A673 (cell line): ENCODE measurements around the gene WDR59. TPM values are rescaled to one million over a fixed set of nuclear protein-coding genes. Genes with fewer than 3 reads are reported as not detected.
"Not testable (repeated sequence)": the region's sequence is repeated elsewhere in the genome, so short reads cannot be mapped to it uniquely, and the experiment has no call there.

ENCODE experiments used
- BruUV-seq: library from RNA; stranded (reverse); fragments of 400-500 nt; replicated peaks from 2 replicates; lab custom pipeline; 2021; lab: Mats Ljungman, UMichigan
- CTCF ChIA-PET: fragments of 300-600 bp; sonication (Branson Sonifier 250); formaldehyde crosslinking; loops from one replicate; lab custom pipeline; 2022; ENCODE audit warnings: antibody characterized with exemption; lab: Charles Lee
- POLR2A ChIA-PET: fragments of 300-600 bp; sonication (Branson Sonifier 250); formaldehyde crosslinking; loops from one replicate; lab custom pipeline; 2022; ENCODE audit warnings: antibody characterized with exemption; ENCODE audit not compliant: low non-redundant PET; lab: Charles Lee
- DNase-seq: peaks from one replicate; pipeline ENCODE4 v3.0.0-alpha.2; 2015; ENCODE audit warnings: low spot score
- H3K27ac ChIP-seq: fragments of 200-600 bp; sonication (generic); 2 replicates; pipeline ENCODE4 v1.5.1; 2016; ENCODE audit warnings: mixed run types, low read depth, mild to moderate bottlenecking, mixed read lengths, antibody characterized with exemption, low read length; ENCODE audit not compliant: poor library complexity, severe bottlenecking
- H3K27me3 ChIP-seq: fragments of 200-600 bp; sonication (generic); replicated peaks from 2 replicates; pipeline ENCODE4 v1.6.1; 2017; ENCODE audit warnings: mixed run types, low read depth, mild to moderate bottlenecking, mixed read lengths, antibody characterized with exemption, low read length; ENCODE audit not compliant: insufficient read depth, poor library complexity
- H3K36me3 ChIP-seq: fragments of 200-600 bp; sonication (generic); 2 replicates; pipeline ENCODE4 v1.6.1; 2016; ENCODE audit warnings: mixed run types, mild to moderate bottlenecking, mixed read lengths, antibody characterized with exemption, low read length; ENCODE audit not compliant: insufficient read depth, poor library complexity, severe bottlenecking
- H3K4me1 ChIP-seq: fragments of 200-600 bp; sonication (generic); 2 replicates; pipeline ENCODE4 v1.6.1; 2017; ENCODE audit warnings: mixed run types, mild to moderate bottlenecking, mixed read lengths, antibody characterized with exemption, low read length; ENCODE audit not compliant: insufficient read depth, poor library complexity, severe bottlenecking
- H3K4me3 ChIP-seq: fragments of 200-600 bp; sonication (generic); 2 replicates; pipeline ENCODE4 v1.5.1; 2016; ENCODE audit warnings: low read depth, mixed run types, mild to moderate bottlenecking, mixed read lengths, low read length; ENCODE audit not compliant: poor library complexity, severe bottlenecking
- H3K9me3 ChIP-seq: fragments of 200-600 bp; sonication (generic); 2 replicates; pipeline ENCODE4 v1.6.1; 2016; ENCODE audit warnings: mixed run types, low read depth, mild to moderate bottlenecking, mixed read lengths, antibody characterized with exemption, low read length; ENCODE audit not compliant: poor library complexity, severe bottlenecking
- EZH2 ChIP-seq: fragments of 200-600 bp; sonication (generic); IDR thresholded peaks from 2 replicates; pipeline ENCODE4 v1.6.1; 2017; ENCODE audit warnings: borderline replicate concordance, low read depth, mild to moderate bottlenecking, mixed read lengths, antibody characterized with exemption, low read length; ENCODE audit not compliant: poor library complexity, severe bottlenecking
- intact Hi-C: fragments of 100-400 bp; cut with micrococcal nuclease; formaldehyde crosslinking; loops from one replicate; pipeline ENCODE4 v1.10.0; 2022; ENCODE audit not compliant: unreplicated experiment
- total RNA-seq: library from RNA; stranded (reverse); gene quantifications from 2 replicates; pipeline ENCODE4 v1.2.3, GENCODE V29; 2021
- TF ChIP-seq, protein P1 (sequence below): fragments of 300-800, 200-600 bp; sonication (generic); conservative IDR thresholded peaks from 2 replicates; pipeline ENCODE4 v1.5.1; 2017; ENCODE audit warnings: low read depth, mild to moderate bottlenecking, antibody characterized with exemption, low read length, moderate library complexity, mixed read lengths

The WDR59 gene
- total RNA-seq, 1 experiment from 2014 or later = 51.4 TPM

DNA sequence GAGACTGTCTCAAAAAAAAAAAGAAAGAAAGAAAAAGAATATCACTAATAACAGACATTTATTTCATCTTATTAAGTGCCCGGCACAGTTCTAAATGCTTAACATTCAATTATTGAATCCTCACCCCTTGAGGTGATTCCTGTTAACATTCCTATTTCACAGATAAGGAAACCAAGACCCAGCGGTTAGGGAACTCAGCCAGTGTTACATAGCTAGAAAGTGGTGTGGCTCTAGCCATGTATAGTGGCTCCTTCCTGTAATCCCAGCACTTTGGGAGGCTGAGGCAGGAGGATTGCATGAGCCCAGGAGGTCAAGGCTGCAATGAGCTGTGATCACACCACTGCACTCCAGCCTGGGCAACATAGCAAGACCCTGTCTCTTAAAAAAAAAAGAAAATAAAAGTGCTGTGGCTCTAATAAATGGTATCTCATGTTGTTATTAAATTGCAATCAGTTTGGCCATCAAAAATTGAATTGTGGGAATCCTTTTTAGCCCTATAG, 42.0 kb upstream of the WDR59 start:
- TF ChIP-seq, protein P1, sequence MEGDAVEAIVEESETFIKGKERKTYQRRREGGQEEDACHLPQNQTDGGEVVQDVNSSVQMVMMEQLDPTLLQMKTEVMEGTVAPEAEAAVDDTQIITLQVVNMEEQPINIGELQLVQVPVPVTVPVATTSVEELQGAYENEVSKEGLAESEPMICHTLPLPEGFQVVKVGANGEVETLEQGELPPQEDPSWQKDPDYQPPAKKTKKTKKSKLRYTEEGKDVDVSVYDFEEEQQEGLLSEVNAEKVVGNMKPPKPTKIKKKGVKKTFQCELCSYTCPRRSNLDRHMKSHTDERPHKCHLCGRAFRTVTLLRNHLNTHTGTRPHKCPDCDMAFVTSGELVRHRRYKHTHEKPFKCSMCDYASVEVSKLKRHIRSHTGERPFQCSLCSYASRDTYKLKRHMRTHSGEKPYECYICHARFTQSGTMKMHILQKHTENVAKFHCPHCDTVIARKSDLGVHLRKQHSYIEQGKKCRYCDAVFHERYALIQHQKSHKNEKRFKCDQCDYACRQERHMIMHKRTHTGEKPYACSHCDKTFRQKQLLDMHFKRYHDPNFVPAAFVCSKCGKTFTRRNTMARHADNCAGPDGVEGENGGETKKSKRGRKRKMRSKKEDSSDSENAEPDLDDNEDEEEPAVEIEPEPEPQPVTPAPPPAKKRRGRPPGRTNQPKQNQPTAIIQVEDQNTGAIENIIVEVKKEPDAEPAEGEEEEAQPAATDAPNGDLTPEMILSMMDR = no peak
- TF ChIP-seq EZH2 = no peak
- no peaks in the 10 kb centered on the region for H3K36me3 ChIP-seq
- H3K27me3 ChIP-seq = no peaks in the 10 kb centered on the region
- H3K27ac ChIP-seq = no peak overlapping the region
- intact Hi-C loops = no loop called here
- H3K4me3 ChIP-seq = no peak overlapping the region
- no TSS peak for BruUV-seq
- DNase-seq = no peak
- CTCF ChIA-PET = no interaction called here
- peaks cover 21% of the 10 kb centered on the region for H3K4me1 ChIP-seq
- H3K9me3 ChIP-seq = no peaks in the 10 kb centered on the region
- POLR2A ChIA-PET = interaction anchor here (0.5 kb wide), 1 partner anchor 27 kb away, joined by 9 read pairs; no protein-coding TSS in a partner anchor

DNA sequence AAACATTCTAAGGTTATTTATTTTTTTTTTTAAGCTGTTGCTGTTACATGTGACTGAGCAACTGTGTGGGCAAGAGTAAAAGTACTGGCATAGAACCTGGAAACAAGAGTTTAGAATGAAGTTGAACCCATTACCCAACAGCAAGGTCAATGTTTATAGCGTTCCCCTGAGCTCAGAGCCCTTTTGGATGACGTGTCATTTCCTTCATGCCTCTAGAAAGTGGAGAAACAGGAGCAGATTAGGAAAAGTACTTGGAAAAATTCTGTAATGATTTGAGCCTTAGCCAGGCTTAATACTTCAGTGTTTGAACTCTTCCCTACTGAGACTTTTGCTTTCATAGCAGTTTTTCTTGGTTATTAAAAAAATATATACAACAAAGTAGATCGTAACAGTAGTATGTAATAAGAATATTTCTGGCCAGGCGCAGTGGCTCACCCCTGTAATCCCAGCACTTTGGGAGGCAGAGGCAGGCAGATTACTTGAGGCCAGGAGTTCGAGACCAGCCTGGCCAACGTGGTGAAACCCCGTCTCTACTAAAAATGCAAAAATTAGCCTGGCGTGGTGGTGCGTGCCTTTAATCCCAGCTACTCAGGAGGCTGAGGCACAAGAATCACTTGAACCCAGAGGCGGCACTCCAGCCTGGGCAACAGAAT, 41.4 kb upstream of the WDR59 start:
- BruUV-seq, intact Hi-C loops, H3K9me3 ChIP-seq, H3K36me3 ChIP-seq, CTCF ChIA-PET, H3K4me3 ChIP-seq, H3K27me3 ChIP-seq, POLR2A ChIA-PET: not testable (repeated sequence)
- peak; percentile 44 for DNase-seq
- peaks cover 21% of the 10 kb centered on the region for H3K4me1 ChIP-seq
- peak overlapping the region; percentile 52 for H3K27ac ChIP-seq

DNA sequence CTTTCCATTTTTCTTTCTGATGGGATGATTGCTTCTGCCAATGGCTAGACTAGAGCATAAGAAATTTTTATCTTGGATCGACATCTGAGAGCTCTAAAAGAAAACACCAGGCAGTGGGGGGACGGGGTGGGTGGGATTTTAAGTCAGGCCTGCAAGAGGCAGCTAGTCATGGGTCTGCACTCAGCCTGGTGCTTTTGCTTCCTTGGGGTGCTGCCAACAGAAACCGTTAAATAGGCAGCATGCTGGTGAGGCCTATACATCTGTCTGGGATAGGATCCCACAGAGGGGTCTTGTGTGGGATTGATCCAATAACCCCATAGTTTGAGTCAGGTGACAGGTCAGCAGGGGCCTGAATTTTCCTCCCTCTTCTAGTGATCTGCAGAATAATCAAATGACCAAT, 40.8 kb upstream of the WDR59 start:
- CTCF ChIA-PET = no interaction called here
- peak overlapping the region; percentile 52 for H3K27ac ChIP-seq
- peaks cover 11% of the 10 kb centered on the region for H3K9me3 ChIP-seq
- H3K36me3 ChIP-seq = peaks cover 9% of the 10 kb centered on the region
- intact Hi-C loops = no loop called here
- no peak overlapping the region for H3K4me3 ChIP-seq
- TF ChIP-seq, protein P1 = no peak
- peaks cover 21% of the 10 kb centered on the region for H3K4me1 ChIP-seq
- DNase-seq = peak; percentile 69
- POLR2A ChIA-PET = no interaction called here
- no peaks in the 10 kb centered on the region for H3K27me3 ChIP-seq
- BruUV-seq = no TSS peak

DNA sequence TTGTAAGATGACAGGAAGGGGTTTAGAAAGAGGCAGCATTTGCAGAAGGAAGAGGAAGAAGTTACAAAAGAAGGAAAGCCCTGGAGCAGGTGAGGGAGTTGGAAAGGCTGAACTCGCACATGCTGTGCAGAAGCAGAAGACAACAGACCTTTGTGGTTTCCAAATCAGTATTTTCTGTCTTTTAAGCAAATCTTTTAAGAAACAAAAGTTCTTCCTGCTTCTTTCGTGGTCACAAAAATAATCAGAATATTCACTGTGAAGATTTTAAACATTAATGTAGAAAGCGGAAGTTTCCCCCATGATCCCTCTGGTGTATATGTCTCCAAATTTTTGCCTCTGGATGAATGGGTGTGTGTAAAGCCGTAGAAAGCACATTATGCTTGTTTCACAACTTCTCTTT, 39.7 kb upstream of the WDR59 start:
- Histone ChIP-seq H3K4me3 (no peak overlapping the region), H3K27ac (peak overlapping the region; percentile 54), H3K27me3 (no peaks in the 10 kb centered on the region), H3K9me3 (peaks cover 15% of the 10 kb centered on the region), H3K36me3 (peaks cover 9% of the 10 kb centered on the region), H3K4me1 (peaks cover 21% of the 10 kb centered on the region)
- ChIA-PET CTCF (no interaction called here), POLR2A (no interaction called here)
- TF ChIP-seq, protein P1 = no peak
- TF ChIP-seq EZH2 = no peak
- no TSS peak for BruUV-seq
- intact Hi-C loops = no loop called here
- DNase-seq = no peak
